GM18511 (cell line): ENCODE data around the gene SPPL2B.

Source experiments
- ATAC-seq: cut with Tn5 transposase; IDR thresholded peaks from one replicate; pipeline ENCODE4 v1.9.1; 2021; ENCODE audit warnings: mild to moderate bottlenecking, moderate library complexity; ENCODE audit not compliant: unreplicated experiment

The SPPL2B gene

DNA sequence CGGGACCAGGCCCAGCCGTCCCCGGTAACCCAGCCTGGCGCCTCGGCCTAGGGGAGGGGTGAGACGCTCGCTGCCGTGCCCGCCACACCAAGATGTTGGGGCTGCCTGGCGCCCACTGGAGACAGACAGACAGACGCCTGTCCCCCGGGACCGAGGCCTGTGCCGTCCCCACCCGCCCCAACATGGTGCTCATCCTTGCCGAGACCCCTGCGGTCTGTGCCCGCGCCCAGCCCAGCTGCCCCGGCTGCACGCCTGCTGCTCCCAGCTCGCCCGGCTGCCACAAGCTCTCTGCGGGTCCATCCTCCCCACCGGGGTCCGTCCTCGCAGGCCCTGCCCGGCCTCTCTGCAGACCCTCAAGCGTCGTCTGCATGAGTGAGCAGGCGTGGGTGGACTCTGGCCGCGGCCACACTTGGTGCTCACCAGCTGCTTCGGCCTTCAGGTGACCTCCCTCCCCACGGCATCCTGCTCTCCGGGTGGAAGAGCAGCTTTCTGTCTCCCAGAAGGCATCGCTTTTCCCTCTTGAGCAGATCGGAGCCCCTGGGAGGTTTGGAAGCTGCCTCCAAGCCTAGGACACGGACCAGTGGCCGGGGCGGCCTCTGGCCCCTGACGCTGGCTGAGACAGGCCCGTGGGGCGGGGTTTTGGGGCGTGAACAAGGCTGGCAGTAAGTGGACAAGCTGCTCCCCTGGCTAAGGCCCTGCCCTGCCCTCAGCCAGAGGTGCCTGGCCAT is 24.8 kb downstream of the SPPL2B start:
- ATAC-seq: no peak

DNA sequence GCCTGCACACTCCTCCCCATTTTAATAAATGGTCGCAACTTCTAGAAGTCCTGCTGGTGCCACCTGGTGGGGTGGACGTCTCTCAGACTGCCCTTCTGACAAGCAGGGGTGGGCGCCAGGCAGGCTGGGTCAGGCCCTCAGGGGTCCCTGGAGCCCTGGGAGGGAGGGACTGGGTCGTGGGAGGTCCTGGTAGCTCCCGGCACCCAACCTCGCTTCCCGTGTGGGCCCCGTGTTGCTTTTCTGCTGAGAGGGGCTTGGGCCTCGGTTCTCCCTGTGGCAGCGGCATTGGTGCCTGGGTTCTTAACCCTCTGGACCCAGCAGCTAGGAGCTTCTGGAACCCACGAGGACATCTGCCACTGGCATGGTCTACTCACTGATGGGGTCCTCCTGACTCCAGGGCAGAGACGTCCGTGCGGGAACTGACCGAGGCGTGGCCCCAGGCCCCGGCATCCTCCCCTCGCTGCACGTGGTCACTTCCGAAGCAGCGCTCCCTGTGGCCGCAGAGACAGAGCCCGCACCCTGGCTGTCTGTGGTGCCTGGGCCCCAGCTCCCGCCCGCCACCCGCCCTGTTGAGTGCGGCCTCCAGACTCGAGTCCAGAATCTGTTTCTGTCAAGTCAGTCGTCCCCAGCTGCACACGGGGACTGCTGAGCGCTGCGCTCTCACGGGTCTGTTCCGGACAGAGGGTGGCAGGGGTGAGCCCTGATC is 25.6 kb downstream of the SPPL2B start:
- ATAC-seq: no peak

DNA sequence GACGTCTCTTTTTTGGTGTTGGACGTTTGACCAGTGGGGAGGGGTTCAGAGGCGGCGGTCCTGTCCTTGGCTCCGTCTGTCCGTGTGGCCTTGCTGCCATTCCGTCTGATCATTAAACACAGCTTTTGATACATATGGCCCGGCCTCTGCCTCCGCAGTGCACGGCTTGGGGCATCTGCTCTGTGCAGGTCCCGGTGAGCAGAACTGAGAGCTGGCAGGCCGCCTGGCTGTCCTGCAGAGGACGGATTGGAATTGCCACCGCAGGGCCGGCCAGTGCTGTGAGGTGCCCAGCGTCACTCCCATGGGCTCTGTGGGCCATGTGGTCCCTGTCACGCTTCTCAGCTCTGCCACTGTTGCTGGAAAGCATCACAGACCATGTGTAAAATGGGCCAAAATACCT is 26.2 kb downstream of the SPPL2B start:
- ATAC-seq: no peak

DNA sequence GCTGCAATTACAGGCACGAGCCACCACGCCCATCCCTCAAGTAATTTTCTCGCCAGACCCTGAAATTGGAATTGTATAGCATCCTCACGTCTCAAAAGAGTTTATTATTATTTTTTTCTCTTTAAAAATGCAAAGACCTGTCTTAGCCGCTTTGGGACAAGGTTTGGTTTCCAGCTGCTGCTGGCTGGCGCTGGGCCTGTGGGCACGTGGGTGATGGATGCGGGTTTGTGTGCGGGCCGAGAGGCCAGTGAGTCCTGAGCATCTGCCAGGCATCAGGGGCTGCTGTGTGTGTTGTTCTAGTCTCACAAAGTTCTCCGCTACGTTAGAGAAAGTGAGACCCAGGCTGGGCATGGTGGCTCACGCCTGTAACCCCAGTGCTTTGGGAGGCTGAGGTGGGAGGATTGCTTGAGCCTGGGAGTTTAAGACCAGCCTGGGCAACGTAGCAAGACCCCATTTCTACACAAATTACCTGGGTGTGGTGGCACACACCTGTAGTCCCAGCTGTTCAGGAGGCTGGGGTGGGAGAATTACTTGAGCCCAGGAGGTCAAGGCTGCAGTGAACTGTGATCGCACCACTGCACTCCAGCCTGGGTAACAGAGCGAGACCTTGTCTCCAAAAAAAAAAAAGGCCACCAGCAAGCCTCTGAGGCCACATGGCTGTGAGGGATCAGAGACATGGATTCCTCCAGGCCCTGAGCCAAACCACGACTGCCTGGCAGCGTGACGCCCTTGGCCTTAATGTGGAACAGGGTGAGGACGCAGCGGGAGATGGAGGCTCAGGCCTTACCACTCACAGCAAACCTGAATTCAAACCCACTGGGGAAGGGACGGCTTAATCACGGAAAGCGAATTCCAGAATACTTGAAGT is 26.9 kb downstream of the SPPL2B start:
- no peak for ATAC-seq

DNA sequence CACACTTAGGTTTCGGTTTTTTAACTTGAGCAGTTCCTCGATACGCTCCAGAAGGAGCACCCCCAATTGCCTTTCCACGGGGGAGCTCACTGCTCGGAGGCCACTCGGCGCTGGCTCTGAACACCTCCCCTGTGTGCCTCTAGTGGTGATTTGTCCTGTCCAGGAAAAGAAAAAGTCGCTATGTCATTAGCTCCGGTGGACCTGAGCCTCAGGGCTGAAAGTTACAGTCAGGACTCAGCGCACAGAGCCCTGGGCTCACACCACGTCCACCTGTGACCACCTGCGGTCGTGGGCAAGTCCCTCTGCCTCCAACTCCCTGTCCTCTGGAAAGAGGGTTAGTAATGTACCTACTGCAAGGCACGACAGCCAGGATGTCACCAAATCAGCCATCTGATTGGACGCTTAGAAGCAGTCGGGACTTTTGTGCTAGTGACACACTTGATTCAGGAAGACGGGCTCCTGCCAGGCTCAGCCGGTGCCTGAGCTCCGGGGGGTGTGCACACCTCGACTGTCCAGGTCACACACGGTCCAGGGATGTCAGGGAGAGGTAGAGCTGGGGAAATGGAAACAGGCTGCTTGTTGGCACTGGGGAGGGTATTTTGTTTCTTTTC is 27.7 kb downstream of the SPPL2B start:
- ATAC-seq: no peak

GRCh38 chr19:2357279-2358206 is 29.1 kb downstream of the SPPL2B start:
- no peak for ATAC-seq

DNA sequence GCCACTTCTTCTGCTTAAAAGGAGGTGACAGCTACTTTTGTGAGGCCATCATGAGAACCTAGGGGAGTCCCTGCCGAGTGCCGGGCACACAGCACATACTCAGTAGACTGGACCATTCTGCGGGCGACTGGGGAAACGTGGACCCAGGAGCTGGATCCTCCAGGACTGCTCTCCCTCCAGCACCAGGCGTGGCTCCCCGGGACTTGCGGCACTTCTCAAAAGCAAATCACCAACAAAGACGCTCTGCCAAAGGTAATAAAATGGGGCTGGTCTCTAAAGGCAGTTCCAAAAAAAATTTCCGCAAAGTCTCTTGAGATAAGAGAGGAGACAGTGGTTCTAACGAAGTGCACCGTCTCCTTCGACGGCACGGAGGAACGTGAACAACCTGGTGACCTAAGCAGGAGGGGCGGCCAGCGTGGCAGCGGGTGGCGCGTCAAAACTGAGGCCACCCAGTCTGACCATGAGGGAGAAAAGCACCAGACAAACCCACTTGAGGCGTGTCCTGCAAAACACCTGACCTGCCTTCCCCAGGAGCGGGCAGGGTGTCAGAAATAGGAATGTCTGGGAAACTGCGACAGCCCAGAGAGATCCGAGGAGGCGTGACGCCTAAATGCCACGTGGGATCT is 30.2 kb downstream of the SPPL2B start:
- ATAC-seq: no peak

DNA sequence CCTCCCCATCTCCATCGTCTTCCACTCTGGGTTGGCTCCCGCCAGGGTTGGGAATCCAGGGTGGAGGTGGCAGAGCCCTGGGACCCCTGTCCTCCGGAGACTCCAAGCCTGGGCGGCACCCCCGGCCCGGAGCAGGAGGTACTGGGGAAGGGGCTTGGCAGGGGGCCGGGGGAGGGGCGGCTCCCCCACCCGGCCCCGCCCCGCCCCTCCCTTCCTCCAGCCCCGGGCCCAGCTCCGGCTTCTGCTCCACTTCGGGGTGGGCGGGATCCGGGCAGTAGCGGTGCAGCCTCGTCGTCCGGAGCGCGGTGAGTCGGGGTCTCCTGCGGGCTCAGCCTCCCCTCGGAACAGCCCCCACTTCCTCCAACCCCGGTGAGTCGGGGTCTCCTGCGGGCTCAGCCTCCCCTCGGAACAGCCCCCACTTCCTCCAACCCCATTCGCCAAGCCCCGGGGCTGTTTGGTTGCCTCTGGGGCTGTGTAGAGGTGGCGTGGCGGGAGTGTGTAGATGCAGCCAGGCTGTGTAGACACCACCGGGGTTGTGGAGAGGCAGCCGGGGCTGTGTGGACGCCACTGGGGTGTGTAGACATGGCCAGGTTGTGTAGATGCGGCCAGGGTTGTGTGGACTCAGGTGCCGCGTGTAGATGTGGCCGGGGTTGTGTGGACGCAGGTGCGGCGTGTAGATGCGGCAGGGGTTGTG is 31.7 kb downstream of the SPPL2B start, which contains the start of gene TMPRSS9:
TSS of gene TMPRSS9 (plus strand) at position 274 of the 694 bp plus-strand sequence. CDS start 29,521 bp downstream, outside the sequence.
- ATAC-seq: no peak

- no peak for ATAC-seq
Measured at GRCh38 chr19:2360833-2361232, 32.3 kb downstream of the SPPL2B start.

DNA sequence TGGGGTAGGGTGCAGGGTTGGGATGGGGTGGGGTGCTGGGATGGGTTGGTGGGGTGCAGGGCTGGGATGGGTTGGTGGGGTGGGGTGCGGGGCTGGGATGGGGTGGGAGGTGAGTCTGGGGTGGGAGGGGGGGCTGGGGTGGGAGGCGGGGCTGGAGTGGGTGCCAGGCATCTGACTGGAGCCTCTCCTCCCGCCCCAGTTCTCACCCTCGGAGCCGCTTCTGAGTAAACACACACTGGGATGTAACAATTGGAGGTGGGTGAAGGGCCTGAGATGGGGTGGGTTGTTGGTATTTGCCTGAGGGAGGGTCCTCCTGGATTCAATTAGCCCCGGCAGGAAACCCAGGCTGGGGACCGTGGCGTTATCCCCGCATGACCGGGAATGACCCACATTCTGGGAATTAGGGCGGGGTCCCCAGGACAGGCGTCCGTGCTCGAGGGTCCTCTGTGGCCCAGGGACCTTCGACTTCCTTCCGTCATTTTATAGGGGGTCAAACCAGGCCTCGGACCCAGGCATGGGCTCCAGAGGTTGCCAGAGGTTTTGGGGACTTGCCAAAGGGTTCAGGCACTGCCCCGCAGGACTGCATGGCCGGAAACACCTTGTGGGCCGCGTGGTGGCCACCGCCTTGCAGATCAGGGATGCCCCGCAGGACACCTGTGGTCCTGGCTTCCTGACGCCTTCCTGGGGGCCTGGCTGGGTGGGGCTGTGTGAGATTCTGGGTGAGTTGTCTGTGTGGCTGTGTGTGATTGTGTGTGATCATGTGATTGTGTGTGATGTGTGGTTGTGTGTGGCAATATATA is 33.0 kb downstream of the SPPL2B start:
- ATAC-seq: no peak

DNA sequence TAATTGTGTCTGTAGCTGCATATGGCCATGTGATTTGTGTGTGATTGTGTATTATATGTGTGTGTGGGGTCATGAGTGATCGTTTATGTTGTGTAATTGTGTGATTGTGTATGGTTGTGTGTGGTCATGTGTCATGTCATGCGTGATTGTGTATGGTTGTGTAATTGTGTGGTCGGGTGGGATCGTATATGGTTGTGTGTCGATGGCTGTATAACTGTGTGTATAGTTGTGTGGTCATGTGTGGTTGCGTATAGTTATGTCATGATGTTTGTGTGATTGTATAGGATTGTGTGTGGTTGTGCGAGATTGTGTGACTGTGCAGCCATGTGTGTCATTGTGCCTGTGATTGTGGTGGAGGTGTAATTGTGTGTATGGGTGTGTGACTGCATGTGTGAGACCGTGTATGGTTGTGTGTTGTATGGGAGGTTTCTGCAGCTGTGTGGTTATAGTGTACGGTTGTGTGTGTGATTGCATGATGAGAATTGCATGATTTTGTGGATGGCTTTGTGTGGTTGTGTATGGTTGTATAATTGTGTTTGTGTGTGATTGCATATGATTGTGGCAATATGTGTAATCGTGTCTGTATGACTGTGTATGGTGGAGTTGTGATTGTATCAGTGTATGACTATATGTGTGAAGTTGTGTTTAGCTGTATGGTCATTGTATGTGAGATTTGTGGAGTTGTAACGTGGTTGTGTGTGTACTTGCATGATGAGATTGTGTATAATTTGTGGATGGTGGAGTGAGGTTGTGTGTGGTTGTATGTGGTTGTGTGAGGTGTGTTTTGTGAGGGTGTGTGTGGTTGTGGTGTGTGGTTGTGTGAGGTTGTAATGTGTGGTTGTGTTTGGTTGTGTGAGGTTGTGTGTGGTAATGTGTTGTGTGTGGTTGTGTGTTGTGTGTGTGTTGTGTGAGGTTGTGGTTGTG is 33.8 kb downstream of the SPPL2B start:
- ATAC-seq: no peak

DNA sequence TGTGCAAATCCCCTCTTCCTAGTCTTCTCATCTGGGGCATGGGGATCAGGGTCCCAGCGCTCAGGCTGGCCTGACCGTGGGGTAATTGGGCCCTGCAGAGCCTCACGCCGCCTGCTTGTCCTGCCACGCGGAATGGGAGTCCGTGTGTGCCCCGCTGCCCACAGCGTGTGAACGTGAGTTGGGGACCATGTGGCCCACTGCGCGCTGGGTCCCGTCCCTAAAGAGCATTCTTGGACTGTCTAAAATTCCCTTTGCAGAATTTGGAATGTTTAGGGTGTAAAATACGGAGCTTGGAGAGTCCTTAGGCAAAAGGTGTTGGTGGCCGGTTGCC is 34.5 kb downstream of the SPPL2B start:
- ATAC-seq: no peak

- ATAC-seq: no peak
Measured at GRCh38 chr19:2363419-2363818, 34.9 kb downstream of the SPPL2B start.

- ATAC-seq: no peak
Measured at GRCh38 chr19:2365201-2365970, 36.9 kb downstream of the SPPL2B start.

DNA sequence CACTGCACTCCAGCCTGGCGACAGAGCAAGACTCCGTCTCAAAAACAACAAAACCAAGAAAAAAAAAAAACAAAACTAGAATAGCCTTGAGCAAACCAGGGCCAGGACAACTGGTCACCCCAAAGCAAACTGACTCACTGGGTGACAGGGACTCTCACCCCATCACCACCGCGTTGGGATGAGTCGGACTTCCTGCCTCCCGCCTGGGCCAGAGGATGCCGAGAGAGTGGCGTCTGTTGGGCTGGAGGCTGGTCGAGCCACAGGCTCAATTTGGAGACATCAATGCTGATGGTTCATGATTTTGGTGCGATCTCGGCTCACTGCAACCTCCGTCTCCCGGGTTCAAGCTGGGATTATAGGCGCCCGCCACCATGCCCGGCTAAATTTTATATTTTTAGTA is 43.2 kb downstream of the SPPL2B start:
- ATAC-seq: no peak

DNA sequence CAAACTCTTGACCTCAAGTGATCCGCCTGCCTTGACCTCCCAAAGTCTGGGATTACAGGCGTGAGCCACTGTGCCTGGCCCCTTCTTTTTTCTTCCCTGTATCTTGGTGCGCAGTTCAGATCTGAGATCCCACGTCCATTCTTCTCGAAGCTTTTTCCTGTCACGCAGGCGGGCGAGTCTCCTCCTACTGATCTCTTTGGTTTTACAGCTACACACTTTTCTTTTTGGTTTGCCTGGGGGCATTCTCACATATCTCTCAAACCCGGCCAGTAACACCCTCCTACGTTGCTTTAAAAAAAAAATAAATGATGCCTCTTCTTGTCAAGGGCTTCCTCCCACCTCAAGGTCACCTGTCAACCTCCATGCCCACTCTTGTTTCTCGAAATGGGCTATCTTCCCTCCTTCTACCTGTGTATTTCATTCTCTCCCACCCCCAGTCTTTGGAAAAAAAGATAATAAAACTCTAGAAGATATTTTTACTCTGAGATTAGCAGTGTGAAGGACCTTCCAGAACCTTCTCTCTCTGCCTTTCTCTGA is 43.7 kb downstream of the SPPL2B start:
- ATAC-seq: no peak
